Limb (tissue), 2 donors: ENCODE results near the gene SLC25A1.

Experiments
- DNase-seq, 2 donors: peaks; one replicate each; pipeline ENCODE4 v3.0.0-alpha.2; 2016; ENCODE audit errors: extremely low spot score in 2 of 2

The SLC25A1 gene

GRCh38 chr22:19181786-19182471 is 3.4 kb upstream of the SLC25A1 start:
- DNase-seq = no peak

GRCh38 chr22:19180740-19181410 is 2.3 kb upstream of the SLC25A1 start:
- no peak for DNase-seq

GRCh38 chr22:19180234-19180633 is 1.7 kb upstream of the SLC25A1 start:
- no peak for DNase-seq

- DNase-seq = peak; percentile 76 to 77
Observed at GRCh38 chr22:19179497-19180048, 1.0 kb upstream of the SLC25A1 start.

GRCh38 chr22:19178065-19178656 is 375 bp downstream of the SLC25A1 start:
- DNase-seq = peak in 1 of 2 donors; percentile 24

GRCh38 chr22:19177164-19178064 is 1.1 kb downstream of the SLC25A1 start:
- DNase-seq = no peak

- no peak for DNase-seq
Observed at GRCh38 chr22:19176732-19177131, 1.8 kb downstream of the SLC25A1 start.

- DNase-seq = peak in 1 of 2 donors; percentile 50
Observed at GRCh38 chr22:19176175-19176643, 2.3 kb downstream of the SLC25A1 start.

GRCh38 chr22:19175602-19176174 is 2.8 kb downstream of the SLC25A1 start:
- no peak for DNase-seq

- no peak for DNase-seq
Observed at GRCh38 chr22:19175026-19175601, 3.4 kb downstream of the SLC25A1 start.

- DNase-seq = no peak
Observed at GRCh38 chr22:19174106-19175025, 4.2 kb downstream of the SLC25A1 start.

- no peak for DNase-seq
Observed at GRCh38 chr22:19173047-19174035, 5.2 kb downstream of the SLC25A1 start.

GRCh38 chr22:19172213-19173046 is 6.1 kb downstream of the SLC25A1 start:
- no peak for DNase-seq

GRCh38 chr22:19169947-19170318 is 8.6 kb downstream of the SLC25A1 start:
- DNase-seq = no peak

GRCh38 chr22:19169002-19169946 is 9.3 kb downstream of the SLC25A1 start:
- no peak for DNase-seq
